Measurements from ENCODE around the gene ECM1.

DNA sequence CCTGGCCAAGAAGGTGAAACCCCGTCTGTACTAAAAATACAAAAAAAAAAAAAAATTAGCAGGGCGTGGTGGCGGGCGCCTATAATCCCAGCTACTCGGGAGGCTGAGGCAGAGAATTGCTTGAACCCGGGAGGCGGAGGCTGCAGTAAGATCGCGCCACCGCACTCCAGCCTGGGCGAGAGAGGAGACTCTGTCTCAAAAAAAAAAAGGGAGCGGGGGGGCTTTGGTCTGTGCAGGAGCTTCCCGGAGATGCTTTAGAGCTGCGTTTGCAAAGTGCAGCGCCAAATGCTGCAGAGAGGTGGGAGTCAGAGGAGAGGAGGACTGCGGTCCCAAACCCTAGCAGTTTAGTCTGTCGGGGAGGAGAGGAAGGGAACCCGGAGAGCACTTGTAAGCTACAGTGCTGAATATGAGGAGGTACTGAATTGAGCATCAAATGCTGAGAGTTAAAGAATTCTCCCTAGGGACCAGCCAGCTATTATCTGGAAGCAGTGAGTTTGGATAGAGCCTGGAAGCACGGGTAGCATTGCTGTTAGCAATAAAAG is 8.2 kb downstream of the ECM1 start:
- TF ChIP-seq CTCF (conservative IDR thresholded peaks at IDR 0.05; ENCODE audit: low read depth, low read length) (no peak), EZH2 (IDR thresholded peaks at IDR 0.05; ENCODE audit: low read length, unreplicated experiment) (no peak)
